ENCODE data around the gene OXER1. TPM values are rescaled to one million over a fixed set of nuclear protein-coding genes. Genes with fewer than 3 reads are reported as not detected.

Gene OXER1
- total and polyA plus RNA-seq, 9 of the 15 experiments (the other 6 are each of a cell fraction or from before 2014, with no cell fraction given) = not detected

- Histone ChIP-seq H3K9me3 (replicated peaks; ENCODE audit: control insufficient read depth, insufficient read depth, low read depth, low read length) (no peaks in the 10 kb centered on the region), H3K79me2 (ENCODE audit: control insufficient read depth, insufficient read depth, low read length) (no peaks in the 10 kb centered on the region), H3K4me2 (ENCODE audit: insufficient read depth, low read length) (no peak overlapping the region), H3K4me1 (replicated peaks in 1 of 2; ENCODE audit: control insufficient read depth in 2 of 2, insufficient read depth in 2 of 2, low read length in 2 of 2) (peaks cover 0 to 13% of the 10 kb centered on the region in 2 experiments; a peak in 2 of 5 replicates), H3K27ac (ENCODE audit: extremely low read depth, low read depth, low read length) (no peak overlapping the region), H3K4me3 (no peak overlapping the region), H4K20me1 (replicated peaks; ENCODE audit: control insufficient read depth, insufficient read depth, low read length) (no peaks in the 10 kb centered on the region), H3K9ac (ENCODE audit: insufficient read depth in 1 of 2, low read depth in 2 of 2, low read length in 2 of 2) (no peak overlapping the region), H3K27me3 (ENCODE audit: control insufficient read depth in 2 of 2, insufficient read depth in 2 of 2, low read length in 2 of 2) (no peaks in the 10 kb centered on the region), H3K36me3 (ENCODE audit: control insufficient read depth, insufficient read depth, low read length) (no peaks in the 10 kb centered on the region), H3K9me1 (ENCODE audit: control insufficient read depth, insufficient read depth, low read length) (no peaks in the 10 kb centered on the region), H2AFZ (ENCODE audit: low read depth, low read length) (no peak overlapping the region)
- in situ Hi-C loops (cut with MboI) (no loop called here), intact Hi-C loops (cut with micrococcal nuclease) (loop anchor here (2.0 kb wide), 1 partner anchor 277 kb away; no protein-coding TSS in a partner anchor)
- ChIA-PET CTCF (ENCODE audit: low intra/inter-chr PET ratio) (no interaction called here), POLR2A (no interaction called here)
- WGBS (ENCODE audit: insufficient coverage, low coverage, missing lambda C conversion rate) = 55% methylated on average over 4 of the region's 5 CpGs
- BruUV-seq (replicated peaks) = no TSS peak
- FAIRE-seq (no peak), ATAC-seq (no peak), DNase-seq (ENCODE audit: extremely low read depth in 1 of 4, low spot score in 3 of 4) (no peak)
- TF ChIP-seq RAD51 (IDR thresholded peaks at IDR 0.05; ENCODE audit: borderline replicate concordance, low read depth) (no peak), SMARCC2 (IDR thresholded peaks at IDR 0.05; ENCODE audit: low read depth) (no peak), ZNF408 (CRISPR knock-in tag; IDR thresholded peaks at IDR 0.05; ENCODE audit: low read depth) (no peak), SRF (CRISPR knock-in tag; IDR thresholded peaks at IDR 0.05) (no peak), PHB (CRISPR knock-in tag; IDR thresholded peaks at IDR 0.05) (no peak), TRIM24 (IDR thresholded peaks at IDR 0.05) (no peak)
Observed at GRCh38 chr2:42771546-42772153, 7.7 kb upstream of the OXER1 start.
